HepG2 (cell line): ENCODE results near the gene CD4. TPM values are rescaled to one million over a fixed set of nuclear protein-coding genes. Genes with fewer than 3 reads are reported as not detected.
A peak's percentile ranks its signal among the peaks of the same experiment; 100 is the strongest.

ENCODE experiments used
- HIVEP1 ChIP-seq: sonication (generic); formaldehyde crosslinking; IDR thresholded peaks from 2 replicates; pipeline ENCODE4 v1.4.0; 2020; ENCODE audit warnings: mild to moderate bottlenecking, missing genetic modification reagents
- MXI1 ChIP-seq: IDR thresholded peaks from 3 replicates; pipeline ENCODE4 v1.6.1; 2012; ENCODE audit warnings: low read depth, low read length, inconsistent platforms, borderline replicate concordance
- PAF1 ChIP-seq: IDR thresholded peaks from 2 replicates; pipeline ENCODE4 v1.6.1; 2016; ENCODE audit warnings: missing genetic modification reagents, missing compliant biosample characterization
- RBM22 ChIP-seq: fragments of 200-400 bp; formaldehyde crosslinking; optimal IDR thresholded peaks from 2 replicates; pipeline ENCODE3; 2017; ENCODE audit warnings: mild to moderate bottlenecking, low read length, moderate library complexity
- REPIN1 ChIP-seq: sonication (generic); formaldehyde crosslinking; IDR thresholded peaks from 2 replicates; pipeline ENCODE4 v1.8.0; 2022; ENCODE audit warnings: missing genetic modification reagents, low read depth, mild to moderate bottlenecking, borderline replicate concordance
- SNAPC2 ChIP-seq: sonication (generic); formaldehyde crosslinking; IDR thresholded peaks from 2 replicates; pipeline ENCODE4 v1.8.1; 2022; ENCODE audit warnings: mild to moderate bottlenecking, missing genetic modification reagents
- SOX13 ChIP-seq, 3 experiments: fragments of 450-650 bp in 1 of 3; sonication (generic) in 1 of 3; formaldehyde crosslinking in 1 of 3; IDR thresholded peaks in 2 of 3; conservative IDR thresholded peaks in 1 of 3; 2 replicates each; pipeline versions ENCODE4 v1.5.0 to v1.6.1; 2016 to 2020; ENCODE audit warnings: antibody characterized with exemption in 1 of 3, mild to moderate bottlenecking in 1 of 3, missing compliant biosample characterization in 1 of 3, missing genetic modification reagents in 1 of 3, moderate library complexity in 1 of 3
- ZNF101 ChIP-seq: sonication (generic); formaldehyde crosslinking; IDR thresholded peaks from 2 replicates; pipeline ENCODE4 v1.4.0; 2020; ENCODE audit warnings: mild to moderate bottlenecking, low read depth, missing genetic modification reagents, borderline replicate concordance
- ZNF326 ChIP-seq: sonication (generic); formaldehyde crosslinking; IDR thresholded peaks from 2 replicates; pipeline ENCODE4 v1.4.0; 2020; ENCODE audit warnings: missing genetic modification reagents, borderline replicate concordance
- ZNF564 ChIP-seq: sonication (generic); formaldehyde crosslinking; IDR thresholded peaks from 2 replicates; pipeline ENCODE4 v1.8.1; 2023; ENCODE audit warnings: mild to moderate bottlenecking, missing genetic modification reagents
- ZNF720 ChIP-seq: sonication (generic); formaldehyde crosslinking; IDR thresholded peaks from 2 replicates; pipeline ENCODE4 v1.4.0; 2020; ENCODE audit warnings: missing genetic modification reagents
- ZSCAN12 ChIP-seq: sonication (generic); formaldehyde crosslinking; IDR thresholded peaks from 2 replicates; pipeline ENCODE4 v1.9.0; 2021; ENCODE audit warnings: mild to moderate bottlenecking, missing genetic modification reagents
- ZSCAN30 ChIP-seq: sonication (generic); formaldehyde crosslinking; IDR thresholded peaks from 2 replicates; pipeline ENCODE4 v1.5.0; 2020; ENCODE audit warnings: mild to moderate bottlenecking, missing genetic modification reagents
- polyA plus RNA-seq, 8 experiments: library from polyadenylated mRNA; depleted of rRNA in 3 of 8; stranded (reverse) in 7 of 8; unstranded in 1 of 8; fragments of >200 nt; fragmentation: Illumina TruSeq in 4 of 8; extraction: Trizol in 4 of 8; gene quantifications; 2 replicates each; pipeline versions ENCODE4 v1.2.1 to v1.2.3, GENCODE V29; 2011 to 2016; ENCODE audit warnings: low read depth in 4 of 8, missing spikeins in 1 of 8, mixed read lengths in 1 of 8; ENCODE audit not compliant: insufficient read depth in 1 of 8
- total RNA-seq, 5 experiments: library from RNA; depleted of rRNA; stranded (reverse); fragments of >200 nt; fragmentation: Illumina TruSeq; extraction: Trizol; gene quantifications; 2 replicates each; pipeline ENCODE4 v1.2.3, GENCODE V29; 2016; ENCODE audit warnings: low read depth in 1 of 5
- TF ChIP-seq, protein P1 (sequence below), 2 experiments: fragments of 450-650 bp in 1 of 2; sonication (generic) in 1 of 2; formaldehyde crosslinking in 1 of 2; IDR thresholded peaks; 2 replicates each; pipeline versions ENCODE4 v1.6.1 to v1.8.0; 2016 to 2022; ENCODE audit warnings: antibody characterized with exemption in 1 of 2, mild to moderate bottlenecking in 1 of 2, missing genetic modification reagents in 1 of 2
- TF ChIP-seq, protein P2 (sequence below): sonication (generic); formaldehyde crosslinking; IDR thresholded peaks from 2 replicates; pipeline ENCODE4 v1.5.0; 2020; ENCODE audit warnings: missing genetic modification reagents

CD4 gene
- total and polyA plus RNA-seq, 2 of the 13 experiments (the other 11 are each of a cell fraction or from before 2014, with no cell fraction given): 0.07 to 0.95 TPM

- no peak for TF ChIP-seq ZSCAN12
- no peak for TF ChIP-seq HIVEP1 (CRISPR knock-in tag)
- TF ChIP-seq ZNF720: no peak
- peak; percentile 18; the same call in 1 of the 2 replicates for TF ChIP-seq SOX13 (IDR thresholded peaks at IDR 0.05)
- no peak for TF ChIP-seq SOX13 (CRISPR knock-in tag; conservative IDR thresholded peaks at IDR 0.05 in 1 of 2, IDR thresholded peaks at IDR 0.05 in 1 of 2)
- no peak for TF ChIP-seq ZNF326
- TF ChIP-seq MXI1: peak; percentile 55; the same call in 1 of the 3 replicates
- TF ChIP-seq ZNF101 (CRISPR knock-in tag): no peak
- no peak for TF ChIP-seq ZSCAN30 (CRISPR knock-in tag)
- TF ChIP-seq ZNF564 (CRISPR knock-in tag): no peak
- TF ChIP-seq, protein P1, sequence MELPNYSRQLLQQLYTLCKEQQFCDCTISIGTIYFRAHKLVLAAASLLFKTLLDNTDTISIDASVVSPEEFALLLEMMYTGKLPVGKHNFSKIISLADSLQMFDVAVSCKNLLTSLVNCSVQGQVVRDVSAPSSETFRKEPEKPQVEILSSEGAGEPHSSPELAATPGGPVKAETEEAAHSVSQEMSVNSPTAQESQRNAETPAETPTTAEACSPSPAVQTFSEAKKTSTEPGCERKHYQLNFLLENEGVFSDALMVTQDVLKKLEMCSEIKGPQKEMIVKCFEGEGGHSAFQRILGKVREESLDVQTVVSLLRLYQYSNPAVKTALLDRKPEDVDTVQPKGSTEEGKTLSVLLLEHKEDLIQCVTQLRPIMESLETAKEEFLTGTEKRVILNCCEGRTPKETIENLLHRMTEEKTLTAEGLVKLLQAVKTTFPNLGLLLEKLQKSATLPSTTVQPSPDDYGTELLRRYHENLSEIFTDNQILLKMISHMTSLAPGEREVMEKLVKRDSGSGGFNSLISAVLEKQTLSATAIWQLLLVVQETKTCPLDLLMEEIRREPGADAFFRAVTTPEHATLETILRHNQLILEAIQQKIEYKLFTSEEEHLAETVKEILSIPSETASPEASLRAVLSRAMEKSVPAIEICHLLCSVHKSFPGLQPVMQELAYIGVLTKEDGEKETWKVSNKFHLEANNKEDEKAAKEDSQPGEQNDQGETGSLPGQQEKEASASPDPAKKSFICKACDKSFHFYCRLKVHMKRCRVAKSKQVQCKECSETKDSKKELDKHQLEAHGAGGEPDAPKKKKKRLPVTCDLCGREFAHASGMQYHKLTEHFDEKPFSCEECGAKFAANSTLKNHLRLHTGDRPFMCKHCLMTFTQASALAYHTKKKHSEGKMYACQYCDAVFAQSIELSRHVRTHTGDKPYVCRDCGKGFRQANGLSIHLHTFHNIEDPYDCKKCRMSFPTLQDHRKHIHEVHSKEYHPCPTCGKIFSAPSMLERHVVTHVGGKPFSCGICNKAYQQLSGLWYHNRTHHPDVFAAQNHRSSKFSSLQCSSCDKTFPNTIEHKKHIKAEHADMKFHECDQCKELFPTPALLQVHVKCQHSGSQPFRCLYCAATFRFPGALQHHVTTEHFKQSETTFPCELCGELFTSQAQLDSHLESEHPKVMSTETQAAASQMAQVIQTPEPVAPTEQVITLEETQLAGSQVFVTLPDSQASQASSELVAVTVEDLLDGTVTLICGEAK (IDR thresholded peaks at IDR 0.05): no peak
- TF ChIP-seq, protein P1 (CRISPR knock-in tag; IDR thresholded peaks at IDR 0.05): peak; percentile 57; the same call in 1 of the 2 replicates
- no peak for TF ChIP-seq PAF1
- TF ChIP-seq, protein P2, sequence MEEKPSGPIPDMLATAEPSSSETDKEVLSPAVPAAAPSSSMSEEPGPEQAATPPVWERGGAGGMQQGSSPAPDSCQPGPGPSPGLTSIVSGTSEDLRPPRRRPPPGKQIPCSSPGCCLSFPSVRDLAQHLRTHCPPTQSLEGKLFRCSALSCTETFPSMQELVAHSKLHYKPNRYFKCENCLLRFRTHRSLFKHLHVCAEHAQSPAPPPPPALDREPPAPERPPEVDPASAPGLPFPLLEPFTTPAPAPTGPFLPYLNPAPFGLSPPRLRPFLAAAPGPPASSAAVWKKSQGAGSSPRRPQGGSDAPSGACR (CRISPR knock-in tag): no peak
- no peak for TF ChIP-seq SNAPC2
- 0 out of 2 replicates have a peak, but pooled peaks have one; percentile 36 for TF ChIP-seq REPIN1
- TF ChIP-seq RBM22: no peak
Measured at GRCh38 chr12:6779708-6780432, 9.5 kb upstream of the CD4 start (continued).
